T1000 (cell line): ENCODE measurements around the gene MROH8.

ENCODE experiments used
- DNase-seq: peaks from one replicate; lab custom pipeline; 2025; ENCODE audit warnings: mixed read lengths; lab: John Stamatoyannopoulos, UW

MROH8 gene

DNA sequence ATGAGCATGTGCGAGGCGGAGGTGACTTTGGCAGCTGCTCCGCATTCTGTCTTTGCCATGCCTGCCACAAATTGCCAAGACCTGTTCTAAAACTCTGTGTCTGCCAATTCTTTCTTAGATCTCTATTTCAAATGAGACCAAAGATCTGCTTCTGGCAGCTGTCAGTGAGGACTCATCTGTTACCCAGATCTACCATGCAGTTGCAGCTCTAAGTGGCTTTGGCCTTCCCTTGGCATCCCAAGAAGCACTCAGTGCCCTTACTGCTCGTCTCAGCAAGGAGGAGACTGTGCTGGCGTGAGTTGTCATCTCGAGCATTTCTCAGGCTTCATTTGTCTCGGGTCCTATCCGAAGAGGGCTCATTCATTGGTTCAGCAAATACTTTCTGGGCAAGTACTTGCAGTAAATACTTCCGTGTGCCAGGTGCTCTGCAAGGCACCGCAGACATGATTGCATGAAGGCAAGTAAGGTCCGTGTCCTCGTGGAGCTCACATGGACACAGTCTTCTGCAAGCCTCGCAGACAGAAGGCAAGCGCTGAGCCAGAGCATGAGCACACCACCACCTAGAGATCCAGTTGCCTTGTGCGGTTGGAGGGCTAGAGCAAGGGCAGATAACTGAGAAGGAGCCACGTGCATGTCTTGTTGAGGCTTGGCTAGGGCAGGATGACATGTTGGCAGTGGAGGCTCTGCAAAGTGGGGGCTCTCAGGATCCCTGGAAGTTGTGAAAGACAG, 19.7 kb upstream of the MROH8 start:
- DNase-seq: no peak

- DNase-seq: no peak
Measured at GRCh38 chr20:37194621-37195417, 15.5 kb upstream of the MROH8 start.

DNA sequence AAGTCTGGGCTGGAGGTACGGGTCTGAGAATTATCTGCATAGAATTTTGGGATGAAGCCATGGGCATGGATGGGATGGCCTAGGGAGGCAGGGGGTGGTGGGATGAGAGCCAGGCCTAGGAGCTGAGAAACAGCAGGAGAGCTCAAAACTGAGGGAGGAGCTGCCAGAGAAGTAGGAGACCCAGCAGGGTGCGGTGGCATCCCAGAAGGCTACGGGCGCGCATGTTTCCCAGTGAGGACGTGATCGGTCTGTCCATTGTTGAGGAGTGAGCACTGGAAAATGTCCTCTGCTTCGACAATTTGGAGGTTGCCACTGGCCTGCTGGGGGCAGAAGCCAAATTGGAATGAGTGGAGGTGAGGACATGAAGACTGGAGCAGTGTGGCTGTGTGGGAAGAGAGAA, 14.5 kb upstream of the MROH8 start:
- DNase-seq: no peak

DNA sequence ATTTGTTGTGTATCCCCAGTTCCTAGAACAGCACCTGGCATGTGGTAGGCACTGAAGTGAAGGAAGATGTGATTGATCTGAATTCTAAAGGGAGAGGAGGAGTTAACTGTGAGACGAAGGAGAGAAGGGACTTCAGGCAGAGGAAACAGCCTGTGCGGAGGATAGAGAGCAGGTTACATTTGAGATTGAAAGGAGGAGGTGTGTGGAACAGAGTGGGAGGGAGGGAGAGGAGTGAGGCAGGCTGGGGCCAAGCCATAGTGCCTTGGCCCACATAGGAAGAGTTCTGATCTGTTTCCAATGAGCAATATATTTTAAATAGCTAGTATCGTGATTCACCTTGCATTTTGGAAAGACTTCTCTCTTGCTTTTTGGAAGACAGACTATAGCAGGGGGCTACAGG, 13.9 kb upstream of the MROH8 start:
- no peak for DNase-seq

- peak; percentile 67 for DNase-seq
Measured at GRCh38 chr20:37192137-37192854, 12.9 kb upstream of the MROH8 start.

DNA sequence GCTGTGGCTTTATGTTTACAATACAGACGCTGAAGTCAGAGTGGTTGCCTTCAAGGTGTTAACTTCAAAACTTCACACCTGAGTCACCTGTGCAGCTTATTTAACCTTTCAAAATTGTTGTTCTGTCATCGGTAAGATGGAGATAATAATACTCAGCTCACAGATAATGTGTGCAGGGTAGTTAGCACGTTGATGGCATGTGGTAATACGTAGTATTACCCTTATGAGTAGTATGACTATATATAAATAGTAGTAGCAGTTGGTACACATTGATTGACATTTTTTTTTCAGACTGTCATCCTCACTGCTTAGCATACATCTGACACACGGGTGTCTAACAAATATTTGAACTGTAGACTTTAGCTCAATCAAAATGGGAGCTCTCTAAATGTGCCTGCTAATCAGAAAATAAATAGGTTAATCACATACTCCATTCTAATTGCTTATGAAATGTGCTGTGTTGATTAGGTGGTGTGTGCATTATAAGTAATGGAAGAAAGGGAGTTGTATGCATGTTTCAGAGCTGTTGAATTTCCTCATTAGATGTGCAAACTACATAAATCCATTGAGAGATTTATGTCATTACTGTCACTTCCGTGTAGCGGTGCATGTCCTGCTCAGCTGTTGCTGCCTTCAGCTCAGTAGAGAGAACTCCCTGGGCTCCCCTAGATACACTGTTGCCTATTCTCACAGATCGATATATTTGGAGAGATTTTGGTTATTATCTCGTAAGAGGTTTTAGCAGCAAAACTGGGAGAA, 11.2 kb upstream of the MROH8 start:
- DNase-seq: no peak

DNA sequence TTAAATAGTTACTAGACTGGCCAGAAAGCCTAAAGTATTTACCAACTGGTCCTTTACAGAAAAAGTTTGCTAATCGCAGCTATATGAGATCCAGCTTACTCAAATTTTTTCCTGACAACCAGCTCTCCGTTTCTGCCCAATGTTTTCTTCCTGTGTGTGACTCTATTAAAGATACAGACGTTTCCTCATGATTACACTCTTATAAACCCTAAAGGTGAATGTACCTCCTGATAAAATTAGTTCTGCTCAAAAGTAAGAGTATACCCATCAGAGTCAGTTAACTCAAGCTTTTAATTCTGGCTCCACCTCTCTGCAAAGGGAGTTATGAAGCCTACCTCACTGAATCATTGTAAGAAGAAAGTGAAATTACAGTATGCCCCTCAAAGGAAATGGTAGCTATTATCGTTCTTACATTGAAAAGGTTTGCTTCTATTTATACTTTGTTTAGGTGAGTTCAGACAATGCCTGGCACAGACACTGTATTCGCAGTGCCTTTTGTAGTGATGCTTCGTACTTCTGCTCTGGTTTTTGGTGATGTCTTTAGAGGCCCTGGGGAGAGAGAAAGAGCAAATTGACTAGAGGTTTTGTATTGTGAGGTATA, 10.2 kb upstream of the MROH8 start:
- no peak for DNase-seq

GRCh38 chr20:37188787-37189186, 9.4 kb upstream of the MROH8 start:
- DNase-seq: no peak

GRCh38 chr20:37185686-37186085, 6.3 kb upstream of the MROH8 start:
- no peak for DNase-seq

DNA sequence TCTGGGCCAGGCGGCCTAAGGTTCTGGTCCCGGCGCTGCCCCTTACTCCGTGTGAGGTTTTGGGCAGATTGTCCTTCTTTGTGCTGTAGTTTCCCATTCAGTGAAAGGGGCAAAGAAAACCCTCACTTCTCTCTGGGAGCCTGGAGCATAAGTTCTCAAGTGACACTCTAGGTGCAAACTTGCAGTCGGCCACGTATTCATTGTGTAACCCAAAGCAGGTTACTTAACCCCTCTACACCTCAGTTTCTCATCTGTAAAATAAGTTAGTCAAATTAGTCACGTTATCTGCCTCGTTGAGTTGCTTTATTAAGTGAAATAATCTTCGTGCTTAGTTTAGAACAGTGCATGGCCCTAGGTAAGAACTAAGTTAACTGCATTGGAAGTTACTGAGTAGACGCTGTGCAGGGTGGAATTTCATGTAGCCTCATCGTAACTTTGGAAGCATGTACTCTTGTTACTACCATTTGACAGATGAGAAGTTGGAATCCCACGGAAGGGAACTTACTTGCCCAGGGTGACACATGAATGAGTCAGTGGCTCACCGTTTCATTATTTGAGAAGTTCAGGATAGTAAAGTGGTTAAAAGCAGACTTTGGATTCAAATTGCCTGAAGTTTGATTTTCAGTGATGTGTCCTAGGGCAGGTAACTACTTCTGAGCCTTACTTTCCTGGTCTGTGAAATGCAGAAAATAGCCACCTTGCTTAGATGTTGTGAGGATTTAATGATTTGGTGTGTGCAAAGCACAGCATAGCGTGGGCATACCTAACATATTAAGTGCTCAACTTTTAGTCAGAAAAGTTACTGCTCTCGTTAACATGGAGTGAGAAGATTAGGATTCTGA, 556 bp upstream of the MROH8 start:
- DNase-seq: no peak

DNA sequence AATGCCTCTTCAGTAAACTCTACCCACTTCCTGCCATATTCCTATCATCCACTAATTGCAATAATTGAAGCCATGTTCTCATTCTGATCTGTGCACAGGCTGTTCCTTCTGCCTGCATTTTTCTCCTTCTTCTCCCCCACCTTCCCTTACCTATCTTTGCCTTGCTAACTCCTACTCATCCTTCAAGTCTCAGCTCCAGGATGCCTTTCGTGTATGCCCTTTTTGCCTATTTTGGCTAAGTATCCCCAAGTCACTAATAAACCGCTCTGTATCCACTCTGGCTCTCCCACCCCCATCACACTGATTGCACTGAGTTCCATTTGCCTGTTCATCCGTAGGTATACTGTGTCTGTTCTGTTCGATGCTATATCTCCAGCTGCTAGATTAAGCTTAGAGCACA, 6.5 kb downstream of the MROH8 start:
- DNase-seq: no peak

GRCh38 chr20:37166867-37167266, 12.5 kb downstream of the MROH8 start:
- no peak for DNase-seq

- no peak for DNase-seq
Measured at GRCh38 chr20:37165031-37165430, 14.3 kb downstream of the MROH8 start.

DNA sequence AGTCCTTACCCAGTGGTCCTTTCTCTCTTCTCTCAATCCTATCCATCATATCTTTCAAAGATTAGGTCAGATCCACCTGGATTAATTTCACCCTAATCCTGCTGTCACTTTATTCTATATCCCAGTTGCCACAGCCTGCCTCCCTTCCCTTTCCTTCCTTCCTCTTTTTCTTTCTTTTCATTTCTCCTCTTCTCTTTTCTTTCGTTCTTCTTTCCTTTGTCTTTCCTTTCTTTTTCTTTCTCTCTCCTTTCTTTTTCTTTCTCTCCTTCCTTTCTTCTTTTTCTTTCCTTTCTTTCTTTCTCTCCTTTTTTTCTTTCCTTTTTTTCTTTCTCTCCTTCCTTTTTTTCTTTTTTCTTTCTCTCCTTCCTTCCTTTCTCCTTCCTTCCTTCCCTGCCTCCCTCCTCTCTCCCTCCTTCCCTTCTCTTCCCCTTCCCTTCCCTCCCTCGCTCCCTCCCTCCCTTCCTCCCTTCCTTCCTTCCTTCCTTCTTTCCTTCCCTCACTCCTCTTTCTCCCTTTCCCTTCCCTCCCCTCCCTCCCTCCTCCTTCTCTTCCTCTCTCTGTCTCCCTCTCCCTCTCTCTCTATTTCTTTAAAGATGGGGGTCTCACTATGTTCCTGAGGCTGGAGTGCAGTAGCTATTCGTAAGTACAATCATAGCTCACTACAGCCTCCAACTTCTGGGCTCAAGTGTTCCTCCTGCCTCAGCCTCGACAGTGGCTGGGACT, 15.4 kb downstream of the MROH8 start:
- DNase-seq: no peak

DNA sequence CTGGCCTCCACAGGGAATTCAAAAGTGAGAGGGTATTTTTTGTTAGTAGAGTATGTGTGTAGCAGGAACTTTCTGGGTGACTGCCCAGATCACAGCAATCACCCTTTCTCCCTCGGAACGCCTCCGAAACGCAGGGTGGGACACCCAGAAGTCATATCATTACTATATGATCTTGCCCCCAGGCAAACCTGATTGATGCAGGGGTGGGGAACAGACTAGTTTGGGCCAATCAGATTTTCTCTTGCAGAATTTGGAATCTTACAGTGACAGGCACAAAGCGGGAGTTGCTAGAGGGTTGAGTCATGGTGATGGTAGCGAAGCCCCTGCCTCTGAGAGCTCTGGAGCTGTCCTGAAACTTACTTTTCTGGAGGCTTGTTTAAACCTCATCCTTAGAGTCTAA, 16.7 kb downstream of the MROH8 start:
- DNase-seq: no peak

- no peak for DNase-seq
Measured at GRCh38 chr20:37161830-37162549, 17.4 kb downstream of the MROH8 start.

DNA sequence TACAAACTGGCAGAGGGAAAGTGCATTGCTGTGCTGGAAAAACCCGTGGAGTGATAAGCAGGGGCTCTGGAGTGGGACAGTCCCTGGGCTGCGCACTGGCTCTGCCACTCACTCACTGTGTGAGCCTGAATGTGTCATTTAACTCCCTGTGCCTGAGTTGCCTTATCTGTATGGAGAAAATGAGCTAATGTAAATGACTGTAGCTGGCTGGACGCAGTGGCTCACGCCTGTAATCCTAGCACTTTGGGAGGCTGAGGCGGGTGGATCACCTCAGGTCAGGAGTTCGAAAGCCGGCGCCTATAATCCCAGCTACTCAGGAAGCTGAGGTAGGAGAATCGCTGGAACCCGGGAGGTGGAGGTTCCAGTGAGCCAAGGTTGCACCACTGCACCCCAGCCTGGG, 18.7 kb downstream of the MROH8 start:
- no peak for DNase-seq

- DNase-seq: no peak
Measured at GRCh38 chr20:37158248-37158647, 21.1 kb downstream of the MROH8 start.

GRCh38 chr20:37155987-37156386, 23.4 kb downstream of the MROH8 start:
- no peak for DNase-seq
